NCI-H1436 treated with DMSO at 0.1 percent for 48 hours (cell line): ENCODE results near the gene QSOX2.

Experiments
- DNase-seq: peaks from one replicate; lab custom pipeline; 2025; lab: John Stamatoyannopoulos, UW

The QSOX2 gene

GRCh38 chr9:136203408-136204144 lies 42.0 kb downstream of the QSOX2 start:
- DNase-seq, result no peak

- no peak for DNase-seq
Observed at GRCh38 chr9:136202454-136203407, 42.9 kb downstream of the QSOX2 start.

GRCh38 chr9:136201609-136202453 lies 43.8 kb downstream of the QSOX2 start:
- DNase-seq, result no peak

GRCh38 chr9:136201174-136201573 lies 44.4 kb downstream of the QSOX2 start:
- DNase-seq, result no peak

GRCh38 chr9:136200424-136200823 lies 45.2 kb downstream of the QSOX2 start:
- no peak for DNase-seq

- no peak for DNase-seq
Observed at GRCh38 chr9:136199391-136200288, 46.0 kb downstream of the QSOX2 start.

- DNase-seq, result no peak
Observed at GRCh38 chr9:136198605-136199083, 47.0 kb downstream of the QSOX2 start.

- no peak for DNase-seq
Observed at GRCh38 chr9:136197930-136198604, 47.5 kb downstream of the QSOX2 start.

- DNase-seq, result no peak
Observed at GRCh38 chr9:136197084-136197875, 48.3 kb downstream of the QSOX2 start.

GRCh38 chr9:136196404-136197083 lies 49.1 kb downstream of the QSOX2 start:
- no peak for DNase-seq

GRCh38 chr9:136194540-136194939 lies 51.1 kb downstream of the QSOX2 start:
- no peak for DNase-seq

GRCh38 chr9:136193891-136194279 lies 51.7 kb downstream of the QSOX2 start:
- no peak for DNase-seq

GRCh38 chr9:136193127-136193890 lies 52.3 kb downstream of the QSOX2 start:
- no peak for DNase-seq

- DNase-seq, result no peak
Observed at GRCh38 chr9:136192289-136193126, 53.1 kb downstream of the QSOX2 start.

GRCh38 chr9:136191960-136192286 lies 53.7 kb downstream of the QSOX2 start:
- no peak for DNase-seq

- no peak for DNase-seq
Observed at GRCh38 chr9:136191099-136191959, 54.3 kb downstream of the QSOX2 start.
